ENCODE measurements around the gene ZNF804B.
"Not testable (repeated sequence)": the region's sequence is repeated elsewhere in the genome, so short reads cannot be mapped to it uniquely, and the experiment has no call there.

The ZNF804B gene

GRCh38 chr7:89104748-89105685, 345.5 kb downstream of the ZNF804B start:
- DNase-seq: no peak

- DNase-seq: no peak
Observed at GRCh38 chr7:89123871-89124270, 364.4 kb downstream of the ZNF804B start.

GRCh38 chr7:89129600-89130375, 370.3 kb downstream of the ZNF804B start:
- DNase-seq: no peak

- no peak for DNase-seq
Observed at GRCh38 chr7:89133357-89133756, 373.9 kb downstream of the ZNF804B start.

GRCh38 chr7:89133819-89134218, 374.3 kb downstream of the ZNF804B start:
- DNase-seq: no peak

- DNase-seq: no peak
Observed at GRCh38 chr7:89145801-89146200, 386.3 kb downstream of the ZNF804B start.

DNA sequence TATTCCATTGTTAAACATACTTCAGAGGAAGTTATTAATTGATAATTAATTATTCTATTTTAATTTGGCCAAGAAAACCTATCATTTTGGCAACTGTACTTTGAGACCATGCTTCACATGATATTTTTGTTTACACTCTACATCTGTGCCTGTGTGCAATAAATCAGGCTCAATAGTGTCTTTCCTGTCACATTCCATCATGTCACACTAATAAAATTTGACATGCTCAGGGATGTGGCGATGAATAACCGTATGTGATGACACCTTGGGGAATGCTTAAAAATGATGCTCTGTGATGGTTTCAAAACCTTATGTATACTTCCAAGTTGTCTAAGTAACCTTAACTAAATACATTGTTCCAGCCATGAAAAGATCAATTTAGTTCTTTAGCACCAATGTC, 400.6 kb downstream of the ZNF804B start:
- DNase-seq: no peak

- DNase-seq: no peak
Observed at GRCh38 chr7:89165421-89165820, 405.9 kb downstream of the ZNF804B start.

- no peak for DNase-seq
Observed at GRCh38 chr7:89170628-89171027, 411.1 kb downstream of the ZNF804B start.

- DNase-seq: no peak
Observed at GRCh38 chr7:89182116-89182515, 422.6 kb downstream of the ZNF804B start.

GRCh38 chr7:89183712-89184111, 424.2 kb downstream of the ZNF804B start:
- no peak for DNase-seq

DNA sequence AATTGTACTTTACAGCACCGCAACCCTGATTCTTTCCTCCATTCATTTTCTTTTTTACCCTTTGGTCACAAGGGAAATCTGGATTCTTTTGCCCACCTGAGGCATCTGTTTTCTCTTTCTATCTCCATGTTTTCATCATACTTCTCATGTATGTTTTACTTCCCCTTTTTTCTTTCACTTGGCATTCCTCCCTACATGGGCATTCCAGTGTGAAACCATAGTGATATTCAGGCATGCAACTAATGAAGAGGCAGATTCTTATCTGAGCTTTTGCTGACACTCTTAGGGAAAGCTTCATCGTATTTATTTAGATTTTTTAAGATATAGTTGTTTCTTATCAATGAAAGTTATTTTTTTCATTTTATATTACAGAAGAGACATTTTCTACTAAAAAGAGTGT, 441.3 kb downstream of the ZNF804B start:
- no peak for DNase-seq

DNA sequence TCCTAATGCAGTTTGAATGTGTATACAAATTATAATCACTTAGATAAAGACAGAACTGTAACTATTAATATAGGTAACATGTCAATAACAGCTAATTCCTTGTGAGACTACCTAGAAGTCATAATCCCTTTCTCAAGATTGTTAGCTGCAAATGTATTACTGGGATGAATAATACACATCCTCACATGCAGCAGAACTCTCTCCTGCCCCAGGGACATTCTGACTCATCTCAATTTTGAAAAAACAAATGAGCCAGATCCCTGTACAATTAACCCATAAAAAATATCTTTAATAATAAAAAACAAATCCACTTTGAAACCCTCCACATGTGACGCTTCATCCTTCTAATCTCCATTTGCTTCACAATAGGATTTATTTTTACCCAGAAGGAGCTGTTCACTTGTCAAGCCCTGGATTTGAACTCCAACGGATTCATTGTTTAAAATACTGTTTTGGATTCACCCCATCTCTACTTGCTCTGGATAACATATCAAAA, 464.4 kb downstream of the ZNF804B start:
- DNase-seq: no peak

DNA sequence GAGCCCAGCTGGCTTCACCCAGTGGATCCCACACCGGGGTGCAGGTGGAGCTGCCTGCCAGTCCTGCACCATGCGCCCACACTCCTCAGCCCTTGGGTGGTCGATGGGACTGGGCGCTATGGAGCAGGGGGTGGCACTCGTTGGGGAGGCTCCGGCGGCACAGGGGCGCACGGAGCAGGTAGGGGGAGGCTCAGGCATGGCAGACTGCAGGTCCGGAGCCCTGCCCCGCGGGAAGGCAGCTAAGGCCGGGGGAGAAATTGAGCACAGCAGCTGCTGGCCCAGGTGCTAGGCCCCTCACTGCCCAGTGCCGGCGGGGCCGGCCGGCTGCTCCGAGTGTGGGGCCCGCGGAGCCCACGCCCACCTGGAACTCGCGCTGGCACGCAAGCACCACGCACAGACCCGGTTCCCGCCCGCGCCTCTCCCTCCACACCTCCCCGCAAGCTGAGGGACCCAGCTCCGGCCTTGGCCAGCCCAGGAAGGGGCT, 469.2 kb downstream of the ZNF804B start:
- DNase-seq: not testable (repeated sequence)

- no peak for DNase-seq
Observed at GRCh38 chr7:89238156-89238555, 478.7 kb downstream of the ZNF804B start.

DNA sequence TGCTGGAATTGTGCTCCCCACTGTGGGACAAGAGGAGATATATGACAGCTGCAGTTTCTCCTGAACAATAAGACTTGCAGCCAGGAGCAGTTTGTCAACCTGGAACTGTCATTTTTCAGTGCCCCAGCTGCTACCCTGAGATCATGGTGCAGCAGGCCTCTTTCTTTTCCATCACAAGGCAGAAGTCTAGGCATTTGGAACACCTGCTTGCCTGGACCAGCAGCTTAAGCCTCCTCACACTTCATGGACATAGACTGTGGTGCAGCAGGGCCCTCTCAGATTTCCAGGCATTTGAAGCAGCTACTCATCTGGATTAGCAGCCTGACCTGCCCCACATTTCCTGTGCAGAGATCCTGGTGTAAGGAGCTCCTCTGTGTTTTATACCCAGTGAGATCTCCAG, 486.7 kb downstream of the ZNF804B start:
- DNase-seq: no peak

DNA sequence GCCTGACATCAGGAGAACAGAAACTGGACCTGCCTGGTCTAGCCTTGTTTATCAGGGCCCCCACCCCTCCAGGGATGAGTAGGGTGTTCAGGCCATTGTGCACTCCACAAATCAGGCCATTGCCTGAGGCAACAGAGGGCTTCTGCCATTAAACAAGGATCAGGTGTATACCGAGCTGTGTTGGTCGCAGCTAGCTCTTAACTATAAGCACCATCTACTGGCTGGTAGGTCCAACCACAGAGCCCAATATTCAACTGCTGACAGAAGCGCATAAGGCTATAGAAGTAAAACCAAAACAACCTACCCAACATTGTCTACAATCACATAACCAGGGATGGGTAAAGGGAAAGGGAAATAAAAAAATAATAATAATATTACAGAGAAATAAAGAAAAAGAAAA, 487.7 kb downstream of the ZNF804B start:
- DNase-seq: no peak

GRCh38 chr7:89259085-89259484, 499.6 kb downstream of the ZNF804B start:
- no peak for DNase-seq

GRCh38 chr7:89264126-89264525, 504.6 kb downstream of the ZNF804B start:
- no peak for DNase-seq

- no peak for DNase-seq
Observed at GRCh38 chr7:89265631-89266030, 506.1 kb downstream of the ZNF804B start.

DNA sequence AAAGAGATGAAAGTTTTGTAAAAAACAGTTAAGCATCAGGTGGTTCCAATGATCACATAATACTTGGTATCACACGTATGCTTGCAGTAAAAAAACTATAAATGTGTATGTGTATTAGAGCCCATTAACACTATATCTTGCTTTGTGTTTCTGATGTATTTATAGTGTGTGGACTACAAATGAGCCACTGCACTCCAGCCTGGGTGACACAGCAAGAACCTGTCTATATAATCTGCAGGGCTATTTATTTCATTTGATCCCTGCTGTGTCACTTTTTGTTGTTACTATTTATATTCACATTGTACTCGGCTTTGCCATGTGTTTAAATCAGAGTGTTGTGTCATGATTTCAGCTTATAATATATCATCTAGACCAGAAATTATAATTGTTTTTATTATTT, 523.8 kb downstream of the ZNF804B start:
- DNase-seq: no peak

DNA sequence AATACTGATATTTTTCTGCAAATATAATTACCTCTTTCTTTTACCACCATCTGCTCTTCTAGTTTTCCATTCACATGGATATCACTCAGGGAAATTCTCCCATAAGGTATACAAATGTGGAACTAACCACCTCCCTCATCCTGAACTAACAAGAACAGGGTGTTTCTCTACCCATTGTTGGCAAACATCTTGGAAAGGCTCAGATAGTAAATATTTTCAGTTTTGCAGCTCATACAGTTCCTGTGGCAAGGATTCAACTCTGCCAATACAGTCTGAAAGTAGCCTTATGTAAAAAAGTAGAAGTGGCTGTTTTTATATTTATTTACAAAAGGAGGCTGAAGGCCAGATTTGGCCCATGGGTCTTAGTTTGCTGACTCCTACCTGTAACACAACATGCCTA, 549.0 kb downstream of the ZNF804B start:
- DNase-seq: no peak

GRCh38 chr7:89311886-89312285, 552.4 kb downstream of the ZNF804B start:
- DNase-seq: no peak

DNA sequence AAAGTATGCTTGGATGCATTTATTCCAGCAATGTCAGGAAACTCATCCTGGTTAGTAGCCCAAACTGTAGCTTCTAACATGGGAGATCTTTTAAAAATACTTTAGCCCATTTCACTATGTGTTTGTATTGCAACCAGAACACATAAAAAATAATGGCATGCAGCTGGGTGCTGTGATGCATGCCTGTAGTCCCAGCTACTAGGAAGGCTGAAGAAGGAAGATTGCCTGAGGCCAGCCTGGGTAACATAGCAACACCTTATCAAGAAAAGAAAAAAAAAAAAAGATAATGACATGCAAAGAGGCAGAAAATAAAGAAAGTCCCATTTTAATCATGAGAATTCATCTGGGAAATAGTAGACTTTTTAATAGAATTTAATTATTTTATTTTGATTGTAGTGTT, 553.1 kb downstream of the ZNF804B start:
- no peak for DNase-seq

All from NCI-H2227 treated with DMSO at 0.1 percent for 48 hours (cell line).